IMR-90 (cell line): ENCODE measurements around the gene LBHD2. TPM values are rescaled to one million over a fixed set of nuclear protein-coding genes. Genes with fewer than 3 reads are reported as not detected.
"Not testable (repeated sequence)": the region's sequence is repeated elsewhere in the genome, so short reads cannot be mapped to it uniquely, and the experiment has no call there.

Experiments used
- ATAC-seq: fragments of 200-7000 bp; cut with Tn5 transposase; 2 replicates; pipeline ENCODE4 v1.9.1; 2020; ENCODE audit warnings: low read depth, mild to moderate bottlenecking, moderate library complexity
- BruUV-seq: library from RNA; stranded (reverse); fragments of 400-500 nt; replicated peaks from 2 replicates; lab custom pipeline; 2021; lab: Mats Ljungman, UMichigan
- CTCF ChIA-PET: fragments of 300-600 bp; formaldehyde crosslinking; extraction: SDS; loops from one replicate; lab custom pipeline; 2021; ENCODE audit warnings: antibody characterized with exemption; lab: Yijun Ruan, JAX
- POLR2A ChIA-PET: fragments of 300-600 bp; sonication (Branson Sonifier 250); formaldehyde crosslinking; loops from one replicate; lab custom pipeline; 2022; ENCODE audit warnings: antibody characterized with exemption; ENCODE audit not compliant: unreplicated experiment; lab: Charles Lee
- DNase-seq: peaks from one replicate; pipeline ENCODE4 v3.0.0; 2013
- H2AFZ ChIP-seq: replicated peaks from 2 replicates; pipeline ENCODE3; 2013; ENCODE audit warnings: low read length, mild to moderate bottlenecking; ENCODE audit not compliant: poor library complexity
- H2AK5ac ChIP-seq: 2 replicates; pipeline ENCODE4 v1.6.1; 2013; ENCODE audit warnings: low read depth, low read length, inconsistent platforms
- H2AK9ac ChIP-seq: replicated peaks from 2 replicates; pipeline ENCODE3; 2013; ENCODE audit warnings: mild to moderate bottlenecking, low read depth, low read length, moderate library complexity; ENCODE audit not compliant: poor library complexity
- H2BK120ac ChIP-seq: 2 replicates; pipeline ENCODE4 v1.6.1; 2013; ENCODE audit warnings: low read depth, low read length, inconsistent platforms
- H2BK15ac ChIP-seq: 3 replicates; pipeline ENCODE4 v1.6.1; 2013; ENCODE audit warnings: low read depth, low read length, inconsistent platforms
- H2BK20ac ChIP-seq: 2 replicates; pipeline ENCODE4 v1.6.1; 2013; ENCODE audit warnings: low read depth, mild to moderate bottlenecking, inconsistent platforms, low read length, moderate library complexity
- H2BK5ac ChIP-seq: 2 replicates; pipeline ENCODE4 v1.6.1; 2013; ENCODE audit warnings: mild to moderate bottlenecking, low read depth, low read length, inconsistent platforms; ENCODE audit not compliant: poor library complexity, severe bottlenecking
- H3K14ac ChIP-seq: replicated peaks from 2 replicates; pipeline ENCODE4 v1.6.1; 2013; ENCODE audit warnings: low read depth, low read length, inconsistent platforms
- H3K18ac ChIP-seq: 2 replicates; pipeline ENCODE4 v1.6.1; 2013; ENCODE audit warnings: low read depth, low read length, control low read depth
- H3K23ac ChIP-seq: 2 replicates; pipeline ENCODE4 v1.6.1; 2013; ENCODE audit warnings: low read depth, low read length, inconsistent platforms
- H3K27ac ChIP-seq: 2 replicates; pipeline ENCODE4 v1.5.1; 2013; ENCODE audit warnings: mild to moderate bottlenecking, control low read depth, low read length; ENCODE audit not compliant: insufficient read depth
- H3K27me3 ChIP-seq: 2 replicates; pipeline ENCODE4 v1.6.1; 2013; ENCODE audit warnings: low read length; ENCODE audit not compliant: control insufficient read depth, insufficient read depth
- H3K36me3 ChIP-seq: 2 replicates; pipeline ENCODE4 v1.6.1; 2013; ENCODE audit warnings: low read length, mixed read lengths; ENCODE audit not compliant: control insufficient read depth, insufficient read depth
- H3K4ac ChIP-seq: 2 replicates; pipeline ENCODE4 v1.6.1; 2013; ENCODE audit warnings: low read depth, low read length, inconsistent platforms
- H3K4me1 ChIP-seq: 2 replicates; pipeline ENCODE4 v1.6.1; 2013; ENCODE audit warnings: low read length, mixed read lengths; ENCODE audit not compliant: control insufficient read depth, insufficient read depth
- H3K4me2 ChIP-seq: 2 replicates; pipeline ENCODE4 v1.6.1; 2013; ENCODE audit warnings: low read depth, mild to moderate bottlenecking, control low read depth, low read length, moderate library complexity
- H3K4me3 ChIP-seq: 2 replicates; pipeline ENCODE4 v1.5.1; 2013; ENCODE audit warnings: low read depth, mild to moderate bottlenecking, control low read depth, low read length, moderate library complexity; ENCODE audit not compliant: insufficient read depth
- H3K56ac ChIP-seq: 2 replicates; pipeline ENCODE4 v1.6.1; 2013; ENCODE audit warnings: low read length, inconsistent platforms; ENCODE audit not compliant: insufficient read depth; ENCODE audit errors: extremely low read depth
- H3K79me1 ChIP-seq, 2 experiments: 2 replicates each; pipeline ENCODE4 v1.6.1; 2013; ENCODE audit warnings: low read length in 2 of 2, inconsistent platforms in 1 of 2, low read depth in 1 of 2
- H3K9ac ChIP-seq: 2 replicates; pipeline ENCODE4 v1.6.1; 2013; ENCODE audit warnings: low read depth, low read length, control low read depth
- H3K9me1 ChIP-seq: 2 replicates; pipeline ENCODE4 v1.6.1; 2013; ENCODE audit warnings: low read length, inconsistent platforms; ENCODE audit not compliant: insufficient read depth
- H3K9me3 ChIP-seq: 2 replicates; pipeline ENCODE4 v1.6.1; 2013; ENCODE audit warnings: low read length; ENCODE audit not compliant: control insufficient read depth, insufficient read depth
- H4K20me1 ChIP-seq: 2 replicates; pipeline ENCODE4 v1.6.1; 2013; ENCODE audit warnings: low read length, inconsistent platforms; ENCODE audit not compliant: insufficient read depth
- H4K5ac ChIP-seq: 2 replicates; pipeline ENCODE4 v1.6.1; 2013; ENCODE audit warnings: mild to moderate bottlenecking, low read depth, low read length, control low read depth
- H4K8ac ChIP-seq, 2 experiments: 2 replicates each; pipeline ENCODE4 v1.6.1; 2013; ENCODE audit warnings: low read depth in 2 of 2, low read length in 2 of 2, control low read depth in 1 of 2, inconsistent platforms in 1 of 2
- H4K91ac ChIP-seq: 2 replicates; pipeline ENCODE4 v1.6.1; 2013; ENCODE audit warnings: low read depth, low read length, inconsistent platforms; ENCODE audit not compliant: insufficient read depth
- RFX5 ChIP-seq: IDR thresholded peaks from 2 replicates; pipeline ENCODE4 v1.8.0; 2012; ENCODE audit warnings: low read depth, mild to moderate bottlenecking, low read length, moderate library complexity
- WGBS, 2 experiments: methylation state at CpG; one replicate each; pipeline versions ENCODE4 v1.1.5 to v1.1.7; 2013; ENCODE audit warnings: missing lambda C conversion rate in 2 of 2; ENCODE audit not compliant: insufficient read length in 1 of 2; ENCODE audit errors: extremely low coverage in 2 of 2; 5-methylcytosine and 5-hydroxymethylcytosine counted together
- dilution Hi-C: fragments of 300-500 bp; cut with HindIII; formaldehyde crosslinking; loops from one replicate; pipeline ENCODE4 v1.14.3; 2018; ENCODE audit warnings: low sequenced_read_pairs; ENCODE audit not compliant: unreplicated experiment
- in situ Hi-C: fragments of 300-500 bp; cut with MboI; formaldehyde crosslinking; loops from 3 replicates; pipeline ENCODE4 v1.14.3; 2019; ENCODE audit warnings: low sequenced_read_pairs, inconsistent platforms, mixed read lengths
- intact Hi-C: fragments of 100-400 bp; cut with micrococcal nuclease; formaldehyde crosslinking; loops from 2 replicates; pipeline ENCODE4 v1.10.0; 2022
- polyA plus RNA-seq, 3 experiments: library from polyadenylated mRNA; depleted of rRNA; stranded (reverse); fragments of >200 nt; gene quantifications; 2 replicates each; pipeline ENCODE4 v1.2.3, GENCODE V29; 2012; ENCODE audit warnings: low replicate concordance in 1 of 3
- total RNA-seq: library from RNA; depleted of rRNA; stranded (reverse); fragments of >200 nt; gene quantifications from 2 replicates; pipeline ENCODE4 v1.2.3, GENCODE V29; 2012

Gene LBHD2
- total and polyA plus RNA-seq, 2 of the 4 experiments (the other 2 are of a cell fraction), result not detected

- no peak for TF ChIP-seq RFX5
These were observed 34.8 kb downstream of the LBHD2 start (continued) for GRCh38 chr14:103118663-103119404.

DNA sequence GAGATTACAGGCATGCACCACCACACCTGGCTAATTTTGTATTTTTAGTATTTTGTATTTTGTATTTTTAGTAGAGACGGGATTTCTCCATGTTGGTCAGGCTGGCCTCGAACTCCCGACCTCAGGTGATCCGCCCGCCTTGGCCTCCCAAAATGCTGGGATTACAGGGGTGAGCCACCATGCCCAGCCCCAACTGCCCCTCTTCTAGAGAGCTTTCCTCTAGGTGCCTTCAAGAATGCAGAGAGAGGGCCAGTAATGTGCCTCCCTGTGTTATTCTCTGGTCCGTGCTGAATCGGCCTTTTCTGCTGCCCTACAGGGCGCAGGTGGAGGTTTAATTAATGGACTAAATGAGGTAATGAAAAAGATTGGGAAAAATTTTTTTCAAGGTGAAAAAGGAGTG, 35.5 kb downstream of the LBHD2 start:
- H3K4me1 ChIP-seq, result peaks cover 24% of the 10 kb centered on the region
- H4K5ac ChIP-seq, DNase-seq, H2BK20ac ChIP-seq, H3K27ac ChIP-seq, in situ Hi-C loops, intact Hi-C loops, H3K79me1 ChIP-seq, H3K27me3 ChIP-seq, H2AK5ac ChIP-seq, H3K36me3 ChIP-seq, H2BK5ac ChIP-seq, H3K4me3 ChIP-seq, H3K23ac ChIP-seq, H4K20me1 ChIP-seq, H2BK120ac ChIP-seq, H3K14ac ChIP-seq, H3K9me1 ChIP-seq, H3K9me3 ChIP-seq, H3K56ac ChIP-seq, H3K4ac ChIP-seq, dilution Hi-C loops, CTCF ChIA-PET, H2AK9ac ChIP-seq, ATAC-seq, H2AFZ ChIP-seq, H3K18ac ChIP-seq, H3K9ac ChIP-seq, H4K91ac ChIP-seq, BruUV-seq, H3K4me2 ChIP-seq, H4K8ac ChIP-seq, H2BK15ac ChIP-seq: not testable (repeated sequence)
- WGBS, 2 experiments, result no CpG with 5 or more reads among the region's 8 CpGs
- POLR2A ChIA-PET, result interaction anchor here (0.6 kb wide), 1 partner anchor 99 kb away, joined by 3 read pairs; no protein-coding TSS in a partner anchor
